K562 (cell line): ENCODE results near the gene OCRL. TPM values are rescaled to one million over a fixed set of nuclear protein-coding genes. Genes with fewer than 3 reads are reported as not detected.
A peak's percentile ranks its signal among the peaks of the same experiment; 100 is the strongest.

Experiments used
- ATAC-seq: fragments of 200-7000 bp; cut with Tn5 transposase; 3 replicates; pipeline ENCODE4 v1.9.1; 2020; ENCODE audit warnings: moderate library complexity
- BruUV-seq: library from RNA; stranded (reverse); fragments of 400-500 nt; replicated peaks from 2 replicates; lab custom pipeline; 2021; lab: Mats Ljungman, UMichigan
- CTCF ChIA-PET: fragments of 300-600 bp; formaldehyde crosslinking; extraction: SDS; loops from one replicate; lab custom pipeline; 2021; ENCODE audit warnings: low intra/inter-chr PET ratio; lab: Yijun Ruan, JAX
- POLR2A ChIA-PET: fragments of 300-600, 350-650 bp; sonication (Branson Sonifier 250); formaldehyde crosslinking; extraction: SDS; loops from one replicate; lab custom pipeline; 2021; ENCODE audit warnings: antibody characterized with exemption, inconsistent platforms; lab: Yijun Ruan, JAX
- DNase-seq, 4 experiments: peaks; one replicate each; pipeline versions ENCODE4 v3.0.0 to v3.0.0-alpha.2; 2011 to 2018; ENCODE audit warnings: low spot score in 3 of 4, mixed read lengths in 3 of 4; ENCODE audit errors: extremely low read depth in 1 of 4
- FAIRE-seq: peaks from 2 replicates; lab custom pipeline; 2011; peaks lifted over from hg19 to GRCh38; lab: Jason Lieb, UNC
- H2AFZ ChIP-seq: 2 replicates; pipeline ENCODE4 v1.6.0; 2011; ENCODE audit warnings: low read depth, low read length, control low read depth, inconsistent platforms
- H3K27ac ChIP-seq: fragments of 200-600 bp; 3 replicates; pipeline ENCODE4 v1.8.0; 2011; ENCODE audit warnings: low read depth, mild to moderate bottlenecking, control low read depth, inconsistent platforms, low read length, moderate library complexity, mixed read lengths; ENCODE audit errors: extremely low read depth
- H3K27me3 ChIP-seq, 2 experiments: fragments of 300-600 bp in 1 of 2; 2 replicates in 1 of 2; 3 replicates in 1 of 2; pipeline versions ENCODE4 v1.6.0 to v1.8.0; 2011; ENCODE audit warnings: inconsistent platforms in 2 of 2, low read length in 2 of 2, mild to moderate bottlenecking in 1 of 2, mixed read lengths in 1 of 2, moderate library complexity in 1 of 2; ENCODE audit not compliant: control insufficient read depth in 2 of 2, insufficient read depth in 2 of 2
- H3K36me3 ChIP-seq: fragments of 300-600 bp; 3 replicates; pipeline ENCODE4 v1.8.0; 2011; ENCODE audit warnings: mild to moderate bottlenecking, low read length, inconsistent platforms; ENCODE audit not compliant: control insufficient read depth, insufficient read depth
- H3K4me1 ChIP-seq, 2 experiments: fragments of 200-600 bp in 1 of 2; replicated peaks in 1 of 2; 2 replicates in 1 of 2; 3 replicates in 1 of 2; pipeline versions ENCODE4 v1.5.1 to v1.8.0; 2011; ENCODE audit warnings: inconsistent platforms in 2 of 2, low read length in 2 of 2, mild to moderate bottlenecking in 1 of 2, mixed read lengths in 1 of 2, moderate library complexity in 1 of 2; ENCODE audit not compliant: control insufficient read depth in 2 of 2, insufficient read depth in 2 of 2
- H3K4me2 ChIP-seq: 2 replicates; pipeline ENCODE4 v1.6.1; 2011; ENCODE audit warnings: low read length, control low read depth, inconsistent platforms, mixed read lengths; ENCODE audit not compliant: insufficient read depth
- H3K4me3 ChIP-seq: fragments of 200-600 bp; sonication (generic), shearing (Covaris generic); 2 replicates; pipeline ENCODE4 v1.5.1; 2016; ENCODE audit warnings: control low read depth, inconsistent platforms
- H3K79me2 ChIP-seq: fragments of 200-600 bp; 3 replicates; pipeline ENCODE4 v1.8.0; 2011; ENCODE audit warnings: low read length, inconsistent platforms; ENCODE audit not compliant: control insufficient read depth, insufficient read depth
- H3K9ac ChIP-seq, 2 experiments: 2 replicates each; pipeline versions ENCODE4 v1.6.0 to v1.6.1; 2011; ENCODE audit warnings: low read depth in 2 of 2, low read length in 2 of 2, control low read depth in 1 of 2, inconsistent platforms in 1 of 2, mild to moderate bottlenecking in 1 of 2, mixed read lengths in 1 of 2; ENCODE audit not compliant: insufficient read depth in 1 of 2
- H3K9me1 ChIP-seq: one replicate; pipeline ENCODE4 v1.6.0; 2011; ENCODE audit warnings: inconsistent platforms, mild to moderate bottlenecking, low read length, moderate library complexity; ENCODE audit not compliant: control insufficient read depth, insufficient read depth
- H3K9me3 ChIP-seq: replicated peaks from 2 replicates; pipeline ENCODE4 v1.5.1; 2011; ENCODE audit warnings: low read depth, low read length, inconsistent platforms; ENCODE audit not compliant: control insufficient read depth, insufficient read depth
- H4K20me1 ChIP-seq: replicated peaks from 2 replicates; pipeline ENCODE4 v1.6.1; 2011; ENCODE audit warnings: low read length, inconsistent platforms, mixed read lengths; ENCODE audit not compliant: control insufficient read depth, insufficient read depth
- C11orf30 ChIP-seq: fragments of 450-650 bp; IDR thresholded peaks from 2 replicates; pipeline ENCODE4 v1.6.1; 2016; ENCODE audit warnings: low read depth, mild to moderate bottlenecking
- CCAR2 ChIP-seq: fragments of 200-400 bp; formaldehyde crosslinking; IDR thresholded peaks from 2 replicates; pipeline ENCODE4 v1.6.1; 2017; ENCODE audit warnings: mild to moderate bottlenecking, low read depth, low read length
- CCNT2 ChIP-seq: IDR thresholded peaks from 2 replicates; pipeline ENCODE4 v1.6.1; 2011; ENCODE audit warnings: borderline replicate concordance, low read depth, mild to moderate bottlenecking, moderate library complexity, mixed read lengths, low read length; ENCODE audit not compliant: insufficient read length; ENCODE audit errors: extremely low read depth
- COPS2 ChIP-seq: fragments of 450-650 bp; conservative IDR thresholded peaks from 2 replicates; pipeline ENCODE4 v1.6.1; 2016; ENCODE audit warnings: mild to moderate bottlenecking, moderate library complexity
- DMBX1 ChIP-seq: fragments of 250-450 bp; sonication (Bioruptor Pico); IDR thresholded peaks from 2 replicates; pipeline ENCODE4 v1.8.0; 2022; ENCODE audit warnings: inconsistent platforms, mild to moderate bottlenecking, moderate library complexity, borderline replicate concordance
- EWSR1 ChIP-seq: fragments of 450-650 bp; IDR thresholded peaks from 2 replicates; pipeline ENCODE4 v1.6.1; 2018; ENCODE audit warnings: borderline replicate concordance, mild to moderate bottlenecking, low read depth, moderate library complexity; ENCODE audit not compliant: partially characterized antibody
- HDAC2 ChIP-seq: fragments of 450-650 bp; IDR thresholded peaks from 2 replicates; pipeline ENCODE4 v1.6.1; 2016; ENCODE audit warnings: mild to moderate bottlenecking
- HIVEP1 ChIP-seq: fragments of 250-450 bp; sonication (Bioruptor Pico); IDR thresholded peaks from 2 replicates; pipeline ENCODE4 v1.4.0; 2020; ENCODE audit warnings: mild to moderate bottlenecking
- KAT8 ChIP-seq: fragments of 450-650 bp; IDR thresholded peaks from 2 replicates; pipeline ENCODE4 v1.6.1; 2016; ENCODE audit warnings: low read depth, mild to moderate bottlenecking
- RUNX1 ChIP-seq: sonication (generic); IDR thresholded peaks from 2 replicates; pipeline ENCODE4 v1.6.1; 2016; ENCODE audit warnings: antibody characterized with exemption, low read depth
- SMAD3 ChIP-seq: fragments of 450-650 bp; formaldehyde crosslinking; conservative IDR thresholded peaks from 2 replicates; pipeline ENCODE4 v1.4.0; 2020; ENCODE audit warnings: mild to moderate bottlenecking
- TAL1 ChIP-seq: fragments of 450-650 bp; IDR thresholded peaks from 2 replicates; pipeline ENCODE4 v1.6.1; 2016; ENCODE audit warnings: mild to moderate bottlenecking
- TBP ChIP-seq: optimal IDR thresholded peaks from 2 replicates; pipeline ENCODE3; 2011; ENCODE audit warnings: low read depth, low read length, improper control_type of control experiment
- TCFL5 ChIP-seq: fragments of 250-450 bp; sonication (Bioruptor Pico); conservative IDR thresholded peaks from 2 replicates; pipeline ENCODE4 v1.6.1; 2021; ENCODE audit warnings: mild to moderate bottlenecking, moderate library complexity, matching md5 sums
- TFAM ChIP-seq: fragments of 250-450 bp; sonication (Bioruptor Pico); conservative IDR thresholded peaks from 2 replicates; pipeline ENCODE4 v1.5.0; 2021; ENCODE audit warnings: mild to moderate bottlenecking, moderate library complexity
- ZC3H11A ChIP-seq: IDR thresholded peaks from 2 replicates; pipeline ENCODE4 v1.6.1; 2012; ENCODE audit warnings: low read depth, low read length, improper control_type of control experiment
- ZNF146 ChIP-seq: IDR thresholded peaks from one replicate; pipeline ENCODE4 v1.6.1; 2018; ENCODE audit warnings: missing compliant biosample characterization; ENCODE audit not compliant: unreplicated experiment
- ZNF224 ChIP-seq: sonication (generic); formaldehyde crosslinking; IDR thresholded peaks from 2 replicates; pipeline ENCODE4 v1.8.0; 2022; ENCODE audit warnings: mild to moderate bottlenecking, missing genetic modification reagents
- ZNF347 ChIP-seq: fragments of 450-650 bp; formaldehyde crosslinking; IDR thresholded peaks from 2 replicates; pipeline ENCODE4 v1.4.0; 2020; ENCODE audit warnings: low read depth, mild to moderate bottlenecking, moderate library complexity
- ZNF354B ChIP-seq: fragments of 250-450 bp; sonication (Bioruptor Pico); IDR thresholded peaks from 2 replicates; pipeline ENCODE4 v1.4.0; 2020
- WGBS: fragments of 100-300 bp; shearing (Covaris generic); methylation state at CpG from one replicate; pipeline ENCODE4 v1.1.6; 2016; ENCODE audit warnings: low coverage, mixed read lengths; ENCODE audit not compliant: insufficient coverage; ENCODE audit errors: missing lambda C conversion rate; 5-methylcytosine and 5-hydroxymethylcytosine counted together
- in situ Hi-C: fragments of 300-500 bp; cut with MboI; formaldehyde crosslinking; loops from 4 replicates; pipeline ENCODE4 v1.15.0; 2018; ENCODE audit warnings: inconsistent platforms, mixed read lengths
- intact Hi-C: fragments of 100-400 bp; cut with micrococcal nuclease; formaldehyde crosslinking; loops from 2 replicates; pipeline ENCODE4 v1.14.2; 2022
- polyA plus RNA-seq, 8 experiments: library from polyadenylated mRNA; depleted of rRNA in 4 of 8; stranded (reverse) in 5 of 8; unstranded in 3 of 8; fragments of >200 nt; fragmentation: Nextera tagmentation in 2 of 8; fragmentation: Illumina TruSeq in 1 of 8; extraction: Ambion mirVana in 2 of 8; extraction: Trizol in 1 of 8; gene quantifications; 2 replicates each; pipeline versions ENCODE4 v1.2.1 to v1.2.3, GENCODE V29; 2011 to 2014; ENCODE audit warnings: inconsistent platforms in 1 of 8, missing spikeins in 1 of 8
- total RNA-seq, 7 experiments: library from RNA; depleted of rRNA in 6 of 7; stranded (reverse); fragments of >200 nt in 6 of 7; fragmentation: Illumina TruSeq in 2 of 7; extraction: Trizol in 2 of 7; gene quantifications; 2 replicates each; pipeline versions ENCODE4 v1.2.1 to v1.2.3, GENCODE V29; 2011 to 2021; ENCODE audit warnings: low replicate concordance in 1 of 7
- TF ChIP-seq, protein P1 (sequence below): sonication (generic); formaldehyde crosslinking; IDR thresholded peaks from 2 replicates; pipeline ENCODE4 v1.8.1; 2022; ENCODE audit warnings: missing genetic modification reagents

The OCRL gene
- total and polyA plus RNA-seq, 9 of the 15 experiments (the other 6 are each of a cell fraction or from before 2014, with no cell fraction given), result 2.2 to 23.4 (median 11.9) TPM

DNA sequence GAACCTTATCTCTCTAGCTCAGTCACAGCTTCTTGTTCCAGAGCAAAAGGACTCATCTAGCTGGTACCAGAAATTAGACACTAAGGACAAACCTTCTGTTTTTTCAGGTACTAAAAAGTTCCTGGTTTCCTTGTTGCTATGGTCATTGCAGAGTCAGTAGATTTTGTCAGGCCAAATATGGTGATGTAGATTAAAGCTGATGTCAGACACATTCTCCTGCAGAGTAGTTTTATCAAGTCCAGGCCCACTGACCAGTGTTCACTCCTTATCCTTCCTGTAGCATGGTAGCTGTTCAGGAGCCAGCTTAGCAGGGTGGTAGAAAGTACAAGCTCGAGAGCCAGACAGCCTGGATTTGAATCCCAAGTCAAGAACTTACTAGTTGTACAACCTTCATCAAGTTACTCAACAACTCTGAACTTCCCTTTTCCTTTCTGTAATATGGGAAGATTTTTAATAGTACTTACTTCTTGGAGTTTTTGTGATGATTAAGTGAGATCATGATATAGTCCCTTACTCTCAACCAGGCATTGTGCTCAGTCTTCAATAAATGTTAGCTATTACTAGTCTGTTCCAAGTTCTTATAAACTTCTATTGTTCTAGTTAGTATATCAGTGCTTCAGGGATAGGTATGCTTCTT, 17.9 kb downstream of the OCRL start (continued):
- TF ChIP-seq C11orf30 (0 out of 2 replicates have a peak, but pooled peaks have one; percentile 9), TBP (peak; percentile 77), ZNF347 (CRISPR knock-in tag) (no peak)
- TF ChIP-seq, protein P1, sequence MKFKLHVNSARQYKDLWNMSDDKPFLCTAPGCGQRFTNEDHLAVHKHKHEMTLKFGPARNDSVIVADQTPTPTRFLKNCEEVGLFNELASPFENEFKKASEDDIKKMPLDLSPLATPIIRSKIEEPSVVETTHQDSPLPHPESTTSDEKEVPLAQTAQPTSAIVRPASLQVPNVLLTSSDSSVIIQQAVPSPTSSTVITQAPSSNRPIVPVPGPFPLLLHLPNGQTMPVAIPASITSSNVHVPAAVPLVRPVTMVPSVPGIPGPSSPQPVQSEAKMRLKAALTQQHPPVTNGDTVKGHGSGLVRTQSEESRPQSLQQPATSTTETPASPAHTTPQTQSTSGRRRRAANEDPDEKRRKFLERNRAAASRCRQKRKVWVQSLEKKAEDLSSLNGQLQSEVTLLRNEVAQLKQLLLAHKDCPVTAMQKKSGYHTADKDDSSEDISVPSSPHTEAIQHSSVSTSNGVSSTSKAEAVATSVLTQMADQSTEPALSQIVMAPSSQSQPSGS (CRISPR knock-in tag), result no peak

DNA sequence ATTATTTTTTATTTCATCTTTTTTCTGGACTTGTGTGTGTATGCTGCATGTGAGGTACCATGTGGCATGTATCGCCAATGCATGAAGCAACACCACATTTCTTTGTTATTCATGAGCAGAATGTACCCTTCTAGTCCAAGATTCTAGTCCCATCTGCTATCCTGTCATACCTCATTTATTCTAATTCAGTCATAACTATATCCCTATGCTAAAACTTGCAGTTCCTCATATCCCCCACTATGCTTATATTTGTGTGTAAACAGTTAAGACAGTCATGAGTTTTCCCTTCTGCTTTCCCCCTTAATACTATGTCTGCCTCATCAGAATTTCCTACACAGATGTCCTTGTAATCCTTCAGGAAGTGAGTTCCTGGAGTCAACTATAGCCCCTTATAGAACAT, 19.7 kb downstream of the OCRL start:
- Histone ChIP-seq H3K4me1 (peaks cover 0 to 11% of the 10 kb centered on the region in 2 experiments; a peak in 2 of 5 replicates), H3K9ac (no peak overlapping the region), H3K36me3 (peaks cover 71% of the 10 kb centered on the region), H3K27ac (no peak overlapping the region), H2AFZ (no peak overlapping the region), H3K27me3 (no peaks in the 10 kb centered on the region), H3K4me2 (no peak overlapping the region), H3K79me2 (no peaks in the 10 kb centered on the region), H4K20me1 (no peaks in the 10 kb centered on the region), H3K4me3 (no peak overlapping the region), H3K9me1 (no peaks in the 10 kb centered on the region), H3K9me3 (no peaks in the 10 kb centered on the region)
- in situ Hi-C loops (no loop called here), intact Hi-C loops (no loop called here)
- DNase-seq, result no peak
- TF ChIP-seq HIVEP1 (CRISPR knock-in tag) (no peak), ZNF354B (CRISPR knock-in tag) (no peak), EWSR1 (no peak), ZNF146 (CRISPR knock-in tag) (no peak), ZNF347 (CRISPR knock-in tag) (no peak), RUNX1 (no peak), HDAC2 (no peak), TAL1 (no peak), COPS2 (no peak), SMAD3 (CRISPR knock-in tag) (no peak), TFAM (CRISPR knock-in tag) (no peak), KAT8 (no peak), TCFL5 (CRISPR knock-in tag) (no peak), DMBX1 (no peak), CCAR2 (no peak), ZC3H11A (no peak), CCNT2 (no peak), ZNF224 (no peak)
- ChIA-PET POLR2A (interaction anchor here (0.6 kb wide), 1 partner anchor 38 kb away, joined by 3 read pairs; no protein-coding TSS in a partner anchor), CTCF (no interaction called here)
- FAIRE-seq, result no peak
- no TSS peak for BruUV-seq
- no peak for ATAC-seq
- 100% methylated on average over 1 of the region's 1 CpG for WGBS
